ENCODE data around the gene ACSS1.

The ACSS1 gene

DNA sequence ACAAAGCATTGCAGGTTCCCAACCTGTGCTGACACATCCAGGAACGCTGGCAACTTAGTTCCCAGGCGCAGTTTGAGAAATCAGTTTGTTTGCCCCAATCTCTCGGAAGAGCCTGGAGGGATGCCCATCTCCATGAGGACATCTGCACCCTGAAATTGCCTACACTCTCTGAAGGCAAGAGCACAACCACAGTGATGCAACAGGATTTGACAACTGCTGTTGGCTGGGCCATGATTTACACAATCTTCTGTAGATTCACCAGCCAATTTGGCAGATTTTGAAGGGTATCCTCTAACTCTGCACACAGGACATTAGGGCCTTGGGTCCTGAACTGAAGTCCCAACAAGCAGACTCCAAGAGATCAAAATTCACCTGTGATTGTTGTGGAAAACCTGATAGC lies 68.8 kb downstream of the ACSS1 start:
- H3K4ac ChIP-seq (ENCODE audit: low read depth, low read length) = no peak overlapping the region
- peaks cover 23% of the 10 kb centered on the region for H3K79me2 ChIP-seq (ENCODE audit: control insufficient read depth, insufficient read depth, low read length)
- no peak overlapping the region for H3K23ac ChIP-seq (ENCODE audit: low read length)
- H3K36me3 ChIP-seq (ENCODE audit: control insufficient read depth, insufficient read depth, low read length) = no peaks in the 10 kb centered on the region
- H3K4me1 ChIP-seq (ENCODE audit: control insufficient read depth, low read depth, low read length) = no peaks in the 10 kb centered on the region
- H4K8ac ChIP-seq (ENCODE audit: low read depth, low read length) = no peak overlapping the region
- no peak overlapping the region for H2AK5ac ChIP-seq (ENCODE audit: low read length)
- no peak overlapping the region for H4K5ac ChIP-seq (ENCODE audit: low read length)
- no peak overlapping the region for H2BK5ac ChIP-seq (ENCODE audit: low read length)
- H3K9ac ChIP-seq (ENCODE audit: low read length) = no peak overlapping the region
- H2BK120ac ChIP-seq (ENCODE audit: low read depth, low read length) = no peak overlapping the region
- H3K4me3 ChIP-seq (ENCODE audit: low read length) = no peak overlapping the region
- no CpG with 5 or more reads among the region's 3 CpGs for WGBS (ENCODE audit: extremely low coverage, insufficient coverage, low lambda C conversion rate)
- no peak overlapping the region for H3K4me2 ChIP-seq (ENCODE audit: low read length)
- H3K27ac ChIP-seq (ENCODE audit: low read depth, low read length) = no peak overlapping the region
- no peaks in the 10 kb centered on the region for H3K27me3 ChIP-seq (ENCODE audit: insufficient read depth, low read length, poor library complexity)
- peaks cover 27% of the 10 kb centered on the region for H3K79me1 ChIP-seq (ENCODE audit: low read length)
- DNase-seq = no peak
- H3K56ac ChIP-seq (ENCODE audit: low read length) = no peak overlapping the region
- H2BK15ac ChIP-seq (replicated peaks; ENCODE audit: low read depth) = no peak overlapping the region
- H3K18ac ChIP-seq (ENCODE audit: low read length) = no peak overlapping the region

DNA sequence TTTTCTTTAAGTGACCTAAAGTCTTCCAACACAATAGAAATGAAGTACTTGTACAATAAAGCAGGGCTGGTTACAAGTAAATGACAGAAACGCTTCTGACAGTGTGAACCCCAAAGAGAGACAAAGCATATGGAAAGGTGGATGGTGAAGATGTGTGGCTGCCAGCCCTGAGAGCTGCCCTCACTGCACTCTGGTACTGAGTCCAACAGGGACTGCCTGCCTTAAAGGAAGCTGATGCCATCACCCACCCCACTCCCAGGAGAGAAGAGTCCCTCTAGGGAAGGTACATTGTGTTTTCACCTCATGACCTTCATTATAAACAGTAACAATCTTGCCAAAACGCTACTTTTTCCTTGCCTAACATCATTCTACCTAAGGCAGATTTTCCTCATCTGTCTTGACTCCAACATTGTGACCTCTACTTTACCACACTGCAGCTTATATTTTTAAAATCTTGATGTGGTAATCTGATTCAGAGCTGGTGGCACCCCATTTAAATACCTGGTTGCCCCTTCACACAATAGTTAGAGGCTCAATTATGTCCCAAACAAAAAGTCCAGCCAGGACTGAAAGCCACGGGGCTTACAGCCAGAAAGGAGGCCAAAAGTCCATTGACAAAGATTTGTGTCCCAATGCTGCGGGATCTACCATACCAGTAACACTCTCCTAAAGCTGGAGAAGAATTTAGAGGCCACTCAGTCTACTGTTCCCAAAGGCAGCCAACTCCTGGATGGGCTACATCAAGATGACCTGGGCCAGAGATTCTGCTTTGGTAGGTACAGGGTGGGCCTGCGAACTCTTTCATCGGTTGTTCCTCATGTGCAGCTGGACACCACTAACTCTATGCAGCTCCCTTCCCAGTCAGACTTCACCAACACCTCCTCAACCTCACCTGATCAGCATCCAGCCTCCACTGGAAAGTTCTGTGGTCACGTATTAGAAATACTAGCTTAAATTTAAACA lies 69.8 kb downstream of the ACSS1 start:
- peaks cover 23% of the 10 kb centered on the region for H3K79me2 ChIP-seq (ENCODE audit: control insufficient read depth, insufficient read depth, low read length)
- DNase-seq = no peak
- no peak overlapping the region for H3K9ac ChIP-seq (ENCODE audit: low read length)
- no peak overlapping the region for H2BK15ac ChIP-seq (replicated peaks; ENCODE audit: low read depth)
- H2BK5ac ChIP-seq (ENCODE audit: low read length) = no peak overlapping the region
- H4K5ac ChIP-seq (ENCODE audit: low read length) = no peak overlapping the region
- no peak overlapping the region for H3K4me3 ChIP-seq (ENCODE audit: low read length)
- H3K4ac ChIP-seq (ENCODE audit: low read depth, low read length) = no peak overlapping the region
- H3K18ac ChIP-seq (ENCODE audit: low read length) = no peak overlapping the region
- no peak overlapping the region for H2AK5ac ChIP-seq (ENCODE audit: low read length)
- H3K27me3 ChIP-seq (ENCODE audit: insufficient read depth, low read length, poor library complexity) = no peaks in the 10 kb centered on the region
- no peak overlapping the region for H4K8ac ChIP-seq (ENCODE audit: low read depth, low read length)
- H3K4me1 ChIP-seq (ENCODE audit: control insufficient read depth, low read depth, low read length) = no peaks in the 10 kb centered on the region
- H2BK120ac ChIP-seq (ENCODE audit: low read depth, low read length) = no peak overlapping the region
- H3K27ac ChIP-seq (ENCODE audit: low read depth, low read length) = no peak overlapping the region
- peaks cover 27% of the 10 kb centered on the region for H3K79me1 ChIP-seq (ENCODE audit: low read length)
- no peak overlapping the region for H3K4me2 ChIP-seq (ENCODE audit: low read length)
- H3K36me3 ChIP-seq (ENCODE audit: control insufficient read depth, insufficient read depth, low read length) = no peaks in the 10 kb centered on the region
- H3K23ac ChIP-seq (ENCODE audit: low read length) = no peak overlapping the region
- H3K56ac ChIP-seq (ENCODE audit: low read length) = no peak overlapping the region
- no CpG with 5 or more reads among the region's 7 CpGs for WGBS (ENCODE audit: extremely low coverage, insufficient coverage, low lambda C conversion rate)

DNA sequence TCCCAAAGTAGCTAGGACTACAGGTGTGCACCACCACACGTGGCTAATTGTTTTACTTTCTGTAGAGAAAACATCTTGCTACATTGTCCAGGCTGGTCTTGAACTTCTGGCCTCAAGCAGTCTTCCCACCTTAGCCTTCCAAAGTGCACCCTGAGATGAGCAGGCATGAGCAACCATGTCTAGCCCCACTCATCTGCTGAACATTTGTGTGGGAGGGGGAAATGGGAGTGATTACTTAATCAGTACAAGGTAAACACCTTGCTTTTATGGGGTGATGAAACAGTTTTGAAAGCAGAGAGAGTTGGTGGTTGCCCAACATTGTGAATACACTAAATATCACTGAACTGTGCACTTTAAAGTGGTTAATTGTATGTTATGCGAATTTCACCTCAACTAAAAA lies 70.7 kb downstream of the ACSS1 start:
- H4K5ac ChIP-seq (ENCODE audit: low read length) = no peak overlapping the region
- DNase-seq = no peak
- H2BK5ac ChIP-seq (ENCODE audit: low read length) = no peak overlapping the region
- H3K9ac ChIP-seq (ENCODE audit: low read length) = no peak overlapping the region
- no peaks in the 10 kb centered on the region for H3K4me1 ChIP-seq (ENCODE audit: control insufficient read depth, low read depth, low read length)
- H2BK15ac ChIP-seq (replicated peaks; ENCODE audit: low read depth) = no peak overlapping the region
- no peak overlapping the region for H3K4me2 ChIP-seq (ENCODE audit: low read length)
- peaks cover 29% of the 10 kb centered on the region for H3K79me1 ChIP-seq (ENCODE audit: low read length)
- H3K27ac ChIP-seq (ENCODE audit: low read depth, low read length) = no peak overlapping the region
- no peak overlapping the region for H2AK5ac ChIP-seq (ENCODE audit: low read length)
- no peak overlapping the region for H3K4ac ChIP-seq (ENCODE audit: low read depth, low read length)
- H3K27me3 ChIP-seq (ENCODE audit: insufficient read depth, low read length, poor library complexity) = no peaks in the 10 kb centered on the region
- H3K4me3 ChIP-seq (ENCODE audit: low read length) = no peak overlapping the region
- no peak overlapping the region for H4K8ac ChIP-seq (ENCODE audit: low read depth, low read length)
- peaks cover 23% of the 10 kb centered on the region for H3K79me2 ChIP-seq (ENCODE audit: control insufficient read depth, insufficient read depth, low read length)
- H3K18ac ChIP-seq (ENCODE audit: low read length) = no peak overlapping the region
- WGBS (ENCODE audit: extremely low coverage, insufficient coverage, low lambda C conversion rate) = no CpG with 5 or more reads among the region's 2 CpGs
- no peak overlapping the region for H3K56ac ChIP-seq (ENCODE audit: low read length)
- no peak overlapping the region for H2BK120ac ChIP-seq (ENCODE audit: low read depth, low read length)
- no peak overlapping the region for H3K23ac ChIP-seq (ENCODE audit: low read length)
- no peaks in the 10 kb centered on the region for H3K36me3 ChIP-seq (ENCODE audit: control insufficient read depth, insufficient read depth, low read length)

DNA sequence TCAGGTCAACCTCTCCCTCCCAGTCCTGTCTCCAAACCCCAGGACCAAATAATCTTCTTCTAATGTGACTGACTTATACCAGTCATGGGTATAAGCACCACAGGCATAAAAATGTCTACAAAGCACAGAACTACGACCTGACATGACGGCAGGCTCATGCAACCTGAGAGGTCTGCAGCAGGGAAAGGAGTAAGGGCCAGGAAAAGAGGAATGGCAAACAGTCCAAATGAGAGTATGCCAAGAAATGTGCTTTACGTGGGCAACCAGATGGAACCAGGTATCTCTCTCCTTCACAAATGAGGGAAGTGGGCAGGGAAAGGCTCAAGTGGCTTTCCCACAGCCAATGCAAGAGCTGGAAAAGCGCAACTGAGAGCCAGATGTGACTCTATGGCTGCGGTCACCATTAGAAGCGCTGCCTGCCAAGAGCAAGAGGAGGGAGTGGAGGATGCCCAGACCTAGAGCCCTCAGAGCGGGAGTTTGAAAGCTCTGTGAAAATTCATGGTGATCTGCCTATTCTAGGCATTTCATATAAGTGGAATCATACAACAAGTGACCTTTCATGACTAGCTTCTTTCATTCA lies 71.4 kb downstream of the ACSS1 start:
- Histone ChIP-seq H3K27me3 (ENCODE audit: insufficient read depth, low read length, poor library complexity) (no peaks in the 10 kb centered on the region), H3K9ac (ENCODE audit: low read length) (no peak overlapping the region), H2BK120ac (ENCODE audit: low read depth, low read length) (no peak overlapping the region), H3K36me3 (ENCODE audit: control insufficient read depth, insufficient read depth, low read length) (no peaks in the 10 kb centered on the region), H2BK15ac (replicated peaks; ENCODE audit: low read depth) (no peak overlapping the region), H3K4me2 (ENCODE audit: low read length) (no peak overlapping the region), H3K4me3 (ENCODE audit: low read length) (no peak overlapping the region), H3K23ac (ENCODE audit: low read length) (no peak overlapping the region), H3K79me1 (ENCODE audit: low read length) (peaks cover 29% of the 10 kb centered on the region), H4K5ac (ENCODE audit: low read length) (no peak overlapping the region), H3K4ac (ENCODE audit: low read depth, low read length) (no peak overlapping the region), H3K4me1 (ENCODE audit: control insufficient read depth, low read depth, low read length) (no peaks in the 10 kb centered on the region), H3K27ac (ENCODE audit: low read depth, low read length) (no peak overlapping the region), H3K79me2 (ENCODE audit: control insufficient read depth, insufficient read depth, low read length) (peaks cover 23% of the 10 kb centered on the region), H3K18ac (ENCODE audit: low read length) (no peak overlapping the region), H3K56ac (ENCODE audit: low read length) (no peak overlapping the region), H2AK5ac (ENCODE audit: low read length) (no peak overlapping the region), H4K8ac (ENCODE audit: low read depth, low read length) (no peak overlapping the region), H2BK5ac (ENCODE audit: low read length) (no peak overlapping the region)
- no CpG with 5 or more reads among the region's 7 CpGs for WGBS (ENCODE audit: extremely low coverage, insufficient coverage, low lambda C conversion rate)
- DNase-seq = no peak

DNA sequence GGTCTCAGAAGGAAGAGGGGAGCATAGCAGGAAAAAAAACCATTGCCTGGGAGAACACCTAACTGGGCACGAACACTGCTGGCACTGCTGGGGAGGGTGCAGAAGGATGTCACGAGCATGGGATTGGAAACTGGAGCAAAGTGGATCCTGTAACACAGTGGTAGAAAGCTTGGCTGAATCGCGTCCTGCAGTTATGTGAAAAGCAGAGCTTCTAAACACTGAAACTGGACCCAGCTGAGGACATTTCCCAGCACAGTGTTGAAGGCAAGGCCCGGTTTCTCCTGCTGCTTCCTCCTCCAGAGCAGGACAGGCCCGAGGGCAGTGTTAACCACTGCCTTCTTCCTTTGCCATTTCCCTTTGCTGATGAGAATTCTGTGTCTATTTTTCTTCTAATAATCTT lies 72.1 kb downstream of the ACSS1 start:
- no peak overlapping the region for H3K56ac ChIP-seq (ENCODE audit: low read length)
- no peak overlapping the region for H2AK5ac ChIP-seq (ENCODE audit: low read length)
- H3K23ac ChIP-seq (ENCODE audit: low read length) = no peak overlapping the region
- no peaks in the 10 kb centered on the region for H3K4me1 ChIP-seq (ENCODE audit: control insufficient read depth, low read depth, low read length)
- no CpG with 5 or more reads among the region's 6 CpGs for WGBS (ENCODE audit: extremely low coverage, insufficient coverage, low lambda C conversion rate)
- H3K4me2 ChIP-seq (ENCODE audit: low read length) = no peak overlapping the region
- H3K4ac ChIP-seq (ENCODE audit: low read depth, low read length) = no peak overlapping the region
- H3K9ac ChIP-seq (ENCODE audit: low read length) = no peak overlapping the region
- H3K79me2 ChIP-seq (ENCODE audit: control insufficient read depth, insufficient read depth, low read length) = peaks cover 22% of the 10 kb centered on the region
- H3K27ac ChIP-seq (ENCODE audit: low read depth, low read length) = no peak overlapping the region
- H3K79me1 ChIP-seq (ENCODE audit: low read length) = peaks cover 26% of the 10 kb centered on the region
- no peak overlapping the region for H4K5ac ChIP-seq (ENCODE audit: low read length)
- DNase-seq = no peak
- no peak overlapping the region for H2BK120ac ChIP-seq (ENCODE audit: low read depth, low read length)
- H3K4me3 ChIP-seq (ENCODE audit: low read length) = no peak overlapping the region
- H3K27me3 ChIP-seq (ENCODE audit: insufficient read depth, low read length, poor library complexity) = no peaks in the 10 kb centered on the region
- H4K8ac ChIP-seq (ENCODE audit: low read depth, low read length) = no peak overlapping the region
- H3K18ac ChIP-seq (ENCODE audit: low read length) = no peak overlapping the region
- H2BK15ac ChIP-seq (replicated peaks; ENCODE audit: low read depth) = no peak overlapping the region
- H2BK5ac ChIP-seq (ENCODE audit: low read length) = no peak overlapping the region
- H3K36me3 ChIP-seq (ENCODE audit: control insufficient read depth, insufficient read depth, low read length) = no peaks in the 10 kb centered on the region

Measured in mesendoderm (in vitro differentiated cells).